GM12878 (cell line): ENCODE results near the gene CXorf38. TPM values are rescaled to one million over a fixed set of nuclear protein-coding genes. Genes with fewer than 3 reads are reported as not detected.

Experiments used
- ATAC-seq: fragments of 200-7000 bp; cut with Tn5 transposase; 3 replicates; pipeline ENCODE4 v1.9.1; 2020; ENCODE audit warnings: mild to moderate bottlenecking, moderate library complexity
- BruUV-seq: library from RNA; stranded (reverse); fragments of 400-500 nt; replicated peaks from 2 replicates; lab custom pipeline; 2021; lab: Mats Ljungman, UMichigan
- CTCF ChIA-PET: fragments of 300-600 bp; sonication (Branson Sonifier 250); formaldehyde crosslinking; extraction: SDS; loops from one replicate; lab custom pipeline; 2021; ENCODE audit warnings: inconsistent platforms; lab: Yijun Ruan, JAX
- POLR2A ChIA-PET: fragments of 350-600 bp; formaldehyde crosslinking; extraction: SDS; loops from one replicate; lab custom pipeline; 2021; ENCODE audit warnings: inconsistent platforms; lab: Charles Lee
- RAD21 ChIA-PET: fragments of 300-600 bp; sonication (Branson Sonifier 250); formaldehyde crosslinking; loops from one replicate; lab custom pipeline; 2023; ENCODE audit warnings: antibody characterized with exemption; ENCODE audit not compliant: unreplicated experiment; lab: Charles Lee
- SMC1A ChIA-PET: fragments of 300-600 bp; sonication (Branson Sonifier 250); formaldehyde crosslinking; loops from one replicate; lab custom pipeline; 2023; ENCODE audit not compliant: unreplicated experiment, uncharacterized antibody; lab: Charles Lee
- DNase-seq: peaks from one replicate; pipeline ENCODE4 v3.0.0-alpha.2; 2011; ENCODE audit warnings: low read depth, low spot score
- FAIRE-seq: peaks from 3 replicates; lab custom pipeline; 2011; peaks lifted over from hg19 to GRCh38; lab: Jason Lieb, UNC
- H2AFZ ChIP-seq: 2 replicates; pipeline ENCODE4 v1.6.0; 2011; ENCODE audit warnings: low read depth, low read length, control low read depth; ENCODE audit not compliant: control insufficient read depth
- H3K27ac ChIP-seq: 2 replicates; pipeline ENCODE4 v1.5.1; 2011; ENCODE audit warnings: control low read depth; ENCODE audit not compliant: control insufficient read depth, insufficient read depth
- H3K27me3 ChIP-seq, 2 experiments: replicated peaks in 1 of 2; 2 replicates each; pipeline versions ENCODE4 v1.6.0 to v1.6.1; 2011; ENCODE audit warnings: low read length in 1 of 2; ENCODE audit not compliant: control insufficient read depth in 2 of 2, insufficient read depth in 2 of 2
- H3K36me3 ChIP-seq, 2 experiments: 2 replicates each; pipeline ENCODE4 v1.5.1; 2011; ENCODE audit warnings: low read length in 1 of 2; ENCODE audit not compliant: control insufficient read depth in 2 of 2, insufficient read depth in 2 of 2
- H3K4me1 ChIP-seq: 2 replicates; pipeline ENCODE4 v1.6.1; 2011; ENCODE audit warnings: mild to moderate bottlenecking, low read length, moderate library complexity, mixed read lengths; ENCODE audit not compliant: control insufficient read depth, insufficient read depth
- H3K4me2 ChIP-seq: 2 replicates; pipeline ENCODE4 v1.6.0; 2011; ENCODE audit warnings: control low read depth; ENCODE audit not compliant: control insufficient read depth, insufficient read depth
- H3K4me3 ChIP-seq: fragments of 200-600 bp; sonication (generic); 2 replicates; pipeline ENCODE4 v1.5.1; 2016
- H3K79me2 ChIP-seq: 2 replicates; pipeline ENCODE4 v1.6.0; 2011; ENCODE audit warnings: low read length; ENCODE audit not compliant: control insufficient read depth, insufficient read depth
- H3K9ac ChIP-seq: 2 replicates; pipeline ENCODE4 v1.8.0; 2011; ENCODE audit warnings: low read length, control low read depth, mixed read lengths; ENCODE audit not compliant: control insufficient read depth, insufficient read depth
- H3K9me3 ChIP-seq: replicated peaks from 3 replicates; pipeline ENCODE4 v1.5.1; 2011; ENCODE audit warnings: mild to moderate bottlenecking, low read length; ENCODE audit not compliant: control insufficient read depth, insufficient read depth
- H4K20me1 ChIP-seq: 2 replicates; pipeline ENCODE4 v1.6.0; 2011; ENCODE audit not compliant: control insufficient read depth, insufficient read depth
- KLF5 ChIP-seq: fragments of 450-650 bp; IDR thresholded peaks from 2 replicates; pipeline ENCODE4 v1.6.1; 2014; ENCODE audit warnings: mild to moderate bottlenecking; ENCODE audit not compliant: partially characterized antibody
- MXI1 ChIP-seq: fragments of 150-350 bp; IDR thresholded peaks from 2 replicates; pipeline ENCODE4 v1.6.1; 2011; ENCODE audit warnings: low read depth, mild to moderate bottlenecking, inconsistent platforms, low read length, improper control_type of control experiment
- PAX5 ChIP-seq: IDR thresholded peaks from 2 replicates; pipeline ENCODE4 v1.6.1; 2011; ENCODE audit warnings: low read depth, low read length, borderline replicate concordance
- SRF ChIP-seq, 2 experiments: IDR thresholded peaks; 2 replicates each; pipeline ENCODE4 v1.6.1; 2011; ENCODE audit warnings: low read depth in 2 of 2, low read length in 2 of 2, mild to moderate bottlenecking in 1 of 2, moderate library complexity in 1 of 2
- ZNF687 ChIP-seq: fragments of 450-650 bp; IDR thresholded peaks from 2 replicates; pipeline ENCODE4 v1.6.1; 2017; ENCODE audit warnings: mild to moderate bottlenecking, moderate library complexity
- WGBS: methylation state at CpG from one replicate; pipeline ENCODE4 v1.1.6; 2016; ENCODE audit warnings: low lambda C conversion rate; ENCODE audit not compliant: insufficient replicate concordance, insufficient coverage; ENCODE audit errors: missing lambda C conversion rate; 5-methylcytosine and 5-hydroxymethylcytosine counted together
- in situ Hi-C: fragments of 300-500 bp; cut with MboI; formaldehyde crosslinking; loops from 9 replicates; pipeline ENCODE4 v1.14.3; 2018; ENCODE audit warnings: mixed read lengths
- intact Hi-C: fragments of 100-400 bp; cut with micrococcal nuclease; formaldehyde crosslinking; loops from one replicate; pipeline ENCODE4 v1.14.2; 2022; ENCODE audit not compliant: unreplicated experiment
- polyA plus RNA-seq, 11 experiments: library from polyadenylated mRNA; depleted of rRNA in 4 of 11; unstranded in 6 of 11; stranded (reverse) in 5 of 11; fragments of >200 nt; fragmentation: Nextera tagmentation in 4 of 11; fragmentation: Illumina TruSeq in 1 of 11; extraction: Ambion mirVana in 4 of 11; extraction: Trizol in 1 of 11; gene quantifications; 1 replicate in 1 of 11; 2 replicates in 10 of 11; pipeline versions ENCODE4 v1.2.1 to v1.2.3, GENCODE V29; 2011 to 2016; ENCODE audit warnings: inconsistent platforms in 2 of 11, missing spikeins in 2 of 11, low read depth in 1 of 11
- total RNA-seq, 4 experiments: library from RNA; depleted of rRNA in 3 of 4; stranded (reverse); fragments of >200 nt in 3 of 4; fragmentation: Illumina TruSeq in 1 of 4; extraction: Trizol in 1 of 4; gene quantifications; 2 replicates each; pipeline versions ENCODE4 v1.2.1 to v1.2.3, GENCODE V29; 2013 to 2021
- TF ChIP-seq, protein P1 (sequence below): fragments of 450-650 bp; IDR thresholded peaks from 2 replicates; pipeline ENCODE4 v1.6.1; 2017; ENCODE audit warnings: borderline replicate concordance
- TF ChIP-seq, protein P2 (sequence below): IDR thresholded peaks from 2 replicates; pipeline ENCODE4 v1.6.1; 2011; ENCODE audit warnings: mild to moderate bottlenecking, low read depth, low read length, moderate library complexity; ENCODE audit not compliant: insufficient replicate concordance

CXorf38 gene
- total and polyA plus RNA-seq, 10 of the 15 experiments (the other 5 are each of a cell fraction or from before 2014, with no cell fraction given): 2.2 to 50.1 (median 18.8) TPM

- DNase-seq: no peak
- Histone ChIP-seq H3K4me1 (no peaks in the 10 kb centered on the region; the same call in 1 of the 2 replicates), H3K36me3 (peaks cover 1 to 17% of the 10 kb centered on the region in 2 experiments), H3K4me3 (no peak overlapping the region), H2AFZ (no peak overlapping the region), H3K27ac (no peak overlapping the region), H3K27me3 (no peaks in the 10 kb centered on the region), H3K79me2 (no peaks in the 10 kb centered on the region), H3K4me2 (no peak overlapping the region), H3K9ac (no peak overlapping the region), H4K20me1 (no peaks in the 10 kb centered on the region), H3K9me3 (no peaks in the 10 kb centered on the region)
- ChIA-PET RAD21 (no interaction called here), CTCF (interaction anchor here (1.0 to 2.1 kb wide), 2 partner anchors 9 to 133 kb away, joined by 4 to 9 read pairs; no protein-coding TSS in a partner anchor), POLR2A (no interaction called here), SMC1A (interaction anchor here (1.2 to 2.4 kb wide), 2 partner anchors 10 to 121 kb away, joined by 5 to 11 read pairs; no protein-coding TSS in a partner anchor)
- in situ Hi-C loops: no loop called here
- BruUV-seq: no TSS peak
- ATAC-seq: no peak
- TF ChIP-seq MXI1 (no peak), SRF (IDR thresholded peaks at IDR 0.05; ENCODE audit: low read depth in 2 of 2, low read length in 2 of 2) (no peak), ZNF687 (no peak), PAX5 (no peak), KLF5 (no peak)
- TF ChIP-seq, protein P1, sequence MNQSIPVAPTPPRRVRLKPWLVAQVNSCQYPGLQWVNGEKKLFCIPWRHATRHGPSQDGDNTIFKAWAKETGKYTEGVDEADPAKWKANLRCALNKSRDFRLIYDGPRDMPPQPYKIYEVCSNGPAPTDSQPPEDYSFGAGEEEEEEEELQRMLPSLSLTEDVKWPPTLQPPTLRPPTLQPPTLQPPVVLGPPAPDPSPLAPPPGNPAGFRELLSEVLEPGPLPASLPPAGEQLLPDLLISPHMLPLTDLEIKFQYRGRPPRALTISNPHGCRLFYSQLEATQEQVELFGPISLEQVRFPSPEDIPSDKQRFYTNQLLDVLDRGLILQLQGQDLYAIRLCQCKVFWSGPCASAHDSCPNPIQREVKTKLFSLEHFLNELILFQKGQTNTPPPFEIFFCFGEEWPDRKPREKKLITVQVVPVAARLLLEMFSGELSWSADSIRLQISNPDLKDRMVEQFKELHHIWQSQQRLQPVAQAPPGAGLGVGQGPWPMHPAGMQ: no peak
- TF ChIP-seq, protein P2, sequence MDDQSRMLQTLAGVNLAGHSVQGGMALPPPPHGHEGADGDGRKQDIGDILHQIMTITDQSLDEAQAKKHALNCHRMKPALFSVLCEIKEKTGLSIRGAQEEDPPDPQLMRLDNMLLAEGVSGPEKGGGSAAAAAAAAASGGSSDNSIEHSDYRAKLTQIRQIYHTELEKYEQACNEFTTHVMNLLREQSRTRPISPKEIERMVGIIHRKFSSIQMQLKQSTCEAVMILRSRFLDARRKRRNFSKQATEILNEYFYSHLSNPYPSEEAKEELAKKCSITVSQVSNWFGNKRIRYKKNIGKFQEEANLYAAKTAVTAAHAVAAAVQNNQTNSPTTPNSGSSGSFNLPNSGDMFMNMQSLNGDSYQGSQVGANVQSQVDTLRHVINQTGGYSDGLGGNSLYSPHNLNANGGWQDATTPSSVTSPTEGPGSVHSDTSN: no peak
- no peak for FAIRE-seq
- 100% methylated on average over 2 of the region's 2 CpGs for WGBS
- intact Hi-C loops: loop anchor here (5.0 kb wide), 1 partner anchor 76 kb away; the partner anchor contains the start of gene MED14
Measured at GRCh38 chrX:40661489-40661888, 14.1 kb upstream of the CXorf38 start.
